Liver (tissue), 9 donors: ENCODE results near the gene NEFH. TPM values are rescaled to one million over a fixed set of nuclear protein-coding genes. Genes with fewer than 3 reads are reported as not detected.

Experiments used
- DNase-seq: peaks from one replicate; pipeline ENCODE4 v3.0.0-alpha.2; 2017; ENCODE audit warnings: low spot score
- H3K27ac ChIP-seq, 2 donors: one replicate each; pipeline ENCODE4 v1.7.0; 2013; ENCODE audit warnings: inconsistent platforms in 2 of 2, low read length in 2 of 2, control low read depth in 1 of 2, low read depth in 1 of 2, mild to moderate bottlenecking in 1 of 2
- H3K27me3 ChIP-seq, 4 donors: one replicate each; pipeline versions ENCODE4 v1.6.1 to v1.7.0; 2013; ENCODE audit warnings: low read length in 3 of 4, inconsistent platforms in 1 of 4, mild to moderate bottlenecking in 1 of 4, moderate library complexity in 1 of 4; ENCODE audit not compliant: control insufficient read depth in 4 of 4, insufficient read depth in 4 of 4
- H3K36me3 ChIP-seq, 4 donors: one replicate each; pipeline versions ENCODE4 v1.6.1 to v1.7.0; 2013; ENCODE audit warnings: low read length in 3 of 4, mild to moderate bottlenecking in 3 of 4, low read depth in 1 of 4, moderate library complexity in 1 of 4; ENCODE audit not compliant: control insufficient read depth in 4 of 4, insufficient read depth in 3 of 4
- H3K4me1 ChIP-seq, 4 donors: one replicate each; pipeline versions ENCODE4 v1.6.1 to v1.7.0; 2013; ENCODE audit warnings: low read length in 3 of 4, mild to moderate bottlenecking in 3 of 4, moderate library complexity in 1 of 4; ENCODE audit not compliant: control insufficient read depth in 4 of 4, insufficient read depth in 4 of 4
- H3K4me3 ChIP-seq, 3 donors: one replicate each; pipeline versions ENCODE4 v1.6.1 to v1.7.0; 2013; ENCODE audit warnings: low read length in 3 of 3, control low read depth in 1 of 3, low read depth in 1 of 3, mild to moderate bottlenecking in 1 of 3
- H3K9ac ChIP-seq, 2 donors: one replicate each; pipeline ENCODE4 v1.7.0; 2013; ENCODE audit warnings: low read length in 2 of 2, mild to moderate bottlenecking in 2 of 2, moderate library complexity in 2 of 2, control low read depth in 1 of 2, low read depth in 1 of 2
- H3K9me3 ChIP-seq, 4 donors: one replicate each; pipeline versions ENCODE4 v1.6.1 to v1.7.0; 2013; ENCODE audit warnings: low read length in 3 of 4; ENCODE audit not compliant: control insufficient read depth in 4 of 4
- FOXA1 ChIP-seq: IDR thresholded peaks from 2 replicates; pipeline ENCODE4 v1.6.1; 2016; ENCODE audit warnings: antibody characterized with exemption
- GABPA ChIP-seq, 2 donors: IDR thresholded peaks in 1 of 2; conservative IDR thresholded peaks in 1 of 2; 2 replicates each; pipeline ENCODE4 v1.6.1; 2016; ENCODE audit warnings: antibody characterized with exemption in 2 of 2, mild to moderate bottlenecking in 1 of 2, moderate library complexity in 1 of 2
- HNF4A ChIP-seq, 2 donors: conservative IDR thresholded peaks; 2 replicates each; pipeline ENCODE4 v1.6.1; 2016; ENCODE audit warnings: antibody characterized with exemption in 2 of 2, mild to moderate bottlenecking in 2 of 2
- HNF4G ChIP-seq: IDR thresholded peaks from 2 replicates; pipeline ENCODE4 v1.6.1; 2016; ENCODE audit warnings: antibody characterized with exemption
- JUND ChIP-seq, 2 donors: IDR thresholded peaks; 2 replicates each; pipeline ENCODE4 v1.6.1; 2016; ENCODE audit warnings: antibody characterized with exemption in 2 of 2
- NR2F2 ChIP-seq: IDR thresholded peaks from 2 replicates; pipeline ENCODE4 v1.6.1; 2016; ENCODE audit warnings: antibody characterized with exemption
- SP1 ChIP-seq: IDR thresholded peaks from 2 replicates; pipeline ENCODE4 v1.6.1; 2018; ENCODE audit warnings: antibody characterized with exemption, mild to moderate bottlenecking
- TAF1 ChIP-seq: conservative IDR thresholded peaks from 2 replicates; pipeline ENCODE4 v1.6.1; 2016; ENCODE audit warnings: antibody characterized with exemption, mild to moderate bottlenecking
- YY1 ChIP-seq: IDR thresholded peaks from 2 replicates; pipeline ENCODE4 v1.6.1; 2016; ENCODE audit warnings: antibody characterized with exemption, mild to moderate bottlenecking
- WGBS: extraction: QIAGEN DNeasy Blood & Tissue Kit; methylation state at CpG from one replicate; pipeline ENCODE4 v1.1.7; 2013; 5-methylcytosine and 5-hydroxymethylcytosine counted together
- polyA plus RNA-seq, 2 donors: library from polyadenylated mRNA; stranded (reverse) in 1 of 2; unstranded in 1 of 2; fragments of 200-250 nt in 1 of 2; fragments of >200 nt in 1 of 2; fragmentation: Nextera tagmentation in 1 of 2; extraction: Ambion mirVana in 1 of 2; gene quantifications; one replicate each; pipeline versions ENCODE4 v1.2.1 to v1.2.3, GENCODE V29; 2013 to 2015
- total RNA-seq, 2 donors: library from RNA; depleted of rRNA; stranded (reverse); fragments of >200 nt; gene quantifications; one replicate each; pipeline ENCODE4 v1.2.3, GENCODE V29; 2014
- TF ChIP-seq, protein P1 (sequence below): IDR thresholded peaks from 2 replicates; pipeline ENCODE4 v1.6.1; 2016; ENCODE audit warnings: antibody characterized with exemption
- TF ChIP-seq, protein P2 (sequence below): IDR thresholded peaks from 2 replicates; pipeline ENCODE4 v1.6.1; 2016; ENCODE audit warnings: antibody characterized with exemption
- TF ChIP-seq, protein P3 (sequence below): IDR thresholded peaks from 2 replicates; pipeline ENCODE4 v1.6.1; 2016; ENCODE audit warnings: antibody characterized with exemption, mild to moderate bottlenecking
- TF ChIP-seq, protein P4 (sequence below): fragments of 150-350 bp; IDR thresholded peaks from 2 replicates; pipeline ENCODE4 v1.5.1; 2017; ENCODE audit warnings: improper control_type of control experiment, low read depth, low read length; ENCODE audit not compliant: missing input control
- donor health status: healthy.
- donor health status: healthy.
- donor health status: healthy.
- donor health status: healthy.
- donor health status: healthy.

Gene NEFH
- total and polyA plus RNA-seq, 4 donors, result 0.04 to 1.6 (median 0.21) TPM

DNA sequence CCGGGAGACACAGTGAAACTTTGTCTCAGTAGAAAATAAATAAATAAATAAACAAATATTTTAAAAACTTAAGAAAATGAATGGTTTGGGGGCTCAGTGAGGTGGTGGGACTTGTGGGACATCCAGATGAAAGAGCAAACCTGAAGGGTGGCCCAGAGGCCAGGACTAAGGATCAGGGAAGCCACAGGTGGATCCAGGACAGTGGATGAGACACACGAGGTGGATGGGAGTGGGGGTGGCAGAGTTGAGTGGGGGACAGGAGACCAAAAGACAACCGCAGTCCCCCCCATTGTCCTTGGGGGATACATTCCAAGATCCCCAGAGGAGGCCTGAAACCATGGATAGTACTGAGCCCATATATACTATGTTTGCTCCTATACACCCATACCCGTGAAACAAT lies 34.5 kb upstream of the NEFH start (continued):
- TF ChIP-seq, protein P1, sequence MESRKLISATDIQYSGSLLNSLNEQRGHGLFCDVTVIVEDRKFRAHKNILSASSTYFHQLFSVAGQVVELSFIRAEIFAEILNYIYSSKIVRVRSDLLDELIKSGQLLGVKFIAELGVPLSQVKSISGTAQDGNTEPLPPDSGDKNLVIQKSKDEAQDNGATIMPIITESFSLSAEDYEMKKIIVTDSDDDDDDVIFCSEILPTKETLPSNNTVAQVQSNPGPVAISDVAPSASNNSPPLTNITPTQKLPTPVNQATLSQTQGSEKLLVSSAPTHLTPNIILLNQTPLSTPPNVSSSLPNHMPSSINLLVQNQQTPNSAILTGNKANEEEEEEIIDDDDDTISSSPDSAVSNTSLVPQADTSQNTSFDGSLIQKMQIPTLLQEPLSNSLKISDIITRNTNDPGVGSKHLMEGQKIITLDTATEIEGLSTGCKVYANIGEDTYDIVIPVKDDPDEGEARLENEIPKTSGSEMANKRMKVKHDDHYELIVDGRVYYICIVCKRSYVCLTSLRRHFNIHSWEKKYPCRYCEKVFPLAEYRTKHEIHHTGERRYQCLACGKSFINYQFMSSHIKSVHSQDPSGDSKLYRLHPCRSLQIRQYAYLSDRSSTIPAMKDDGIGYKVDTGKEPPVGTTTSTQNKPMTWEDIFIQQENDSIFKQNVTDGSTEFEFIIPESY, result no peak
- TF ChIP-seq YY1, result no peak
- TF ChIP-seq, protein P2, sequence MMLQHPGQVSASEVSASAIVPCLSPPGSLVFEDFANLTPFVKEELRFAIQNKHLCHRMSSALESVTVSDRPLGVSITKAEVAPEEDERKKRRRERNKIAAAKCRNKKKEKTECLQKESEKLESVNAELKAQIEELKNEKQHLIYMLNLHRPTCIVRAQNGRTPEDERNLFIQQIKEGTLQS, result no peak

DNA sequence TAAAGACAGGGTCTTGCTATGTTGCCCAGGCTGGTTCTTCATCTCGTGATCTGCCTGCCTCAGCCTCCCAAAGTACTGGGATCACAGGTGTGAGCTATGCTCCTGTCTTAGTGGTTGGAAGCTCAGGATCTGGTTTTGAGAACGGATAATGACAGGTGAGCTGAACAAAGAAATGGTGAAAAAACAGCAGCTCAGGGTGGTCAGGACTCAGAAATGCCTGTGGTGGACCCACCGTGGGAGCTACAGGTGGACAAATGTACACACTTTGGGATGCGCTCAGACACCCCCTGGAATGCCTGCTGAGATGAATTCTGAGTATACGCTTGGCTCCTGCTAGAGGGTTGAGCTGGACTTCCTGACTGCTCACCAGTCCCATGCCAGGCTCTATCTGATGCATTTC lies 32.1 kb upstream of the NEFH start:
- no peak overlapping the region for H3K9ac ChIP-seq
- DNase-seq, result no peak
- no peaks in the 10 kb centered on the region for H3K9me3 ChIP-seq
- H3K27ac ChIP-seq, result no peak overlapping the region
- no peaks in the 10 kb centered on the region for H3K36me3 ChIP-seq
- H3K27me3 ChIP-seq, result no peaks in the 10 kb centered on the region
- no peaks in the 10 kb centered on the region for H3K4me1 ChIP-seq
- 91% methylated on average over 5 of the region's 5 CpGs for WGBS
- TF ChIP-seq FOXA1 (no peak), HNF4G (no peak), SP1 (no peak), HNF4A (conservative IDR thresholded peaks at IDR 0.05) (no peak), GABPA (IDR thresholded peaks at IDR 0.05 in 1 of 2, conservative IDR thresholded peaks at IDR 0.05 in 1 of 2) (no peak)
- TF ChIP-seq, protein P3, sequence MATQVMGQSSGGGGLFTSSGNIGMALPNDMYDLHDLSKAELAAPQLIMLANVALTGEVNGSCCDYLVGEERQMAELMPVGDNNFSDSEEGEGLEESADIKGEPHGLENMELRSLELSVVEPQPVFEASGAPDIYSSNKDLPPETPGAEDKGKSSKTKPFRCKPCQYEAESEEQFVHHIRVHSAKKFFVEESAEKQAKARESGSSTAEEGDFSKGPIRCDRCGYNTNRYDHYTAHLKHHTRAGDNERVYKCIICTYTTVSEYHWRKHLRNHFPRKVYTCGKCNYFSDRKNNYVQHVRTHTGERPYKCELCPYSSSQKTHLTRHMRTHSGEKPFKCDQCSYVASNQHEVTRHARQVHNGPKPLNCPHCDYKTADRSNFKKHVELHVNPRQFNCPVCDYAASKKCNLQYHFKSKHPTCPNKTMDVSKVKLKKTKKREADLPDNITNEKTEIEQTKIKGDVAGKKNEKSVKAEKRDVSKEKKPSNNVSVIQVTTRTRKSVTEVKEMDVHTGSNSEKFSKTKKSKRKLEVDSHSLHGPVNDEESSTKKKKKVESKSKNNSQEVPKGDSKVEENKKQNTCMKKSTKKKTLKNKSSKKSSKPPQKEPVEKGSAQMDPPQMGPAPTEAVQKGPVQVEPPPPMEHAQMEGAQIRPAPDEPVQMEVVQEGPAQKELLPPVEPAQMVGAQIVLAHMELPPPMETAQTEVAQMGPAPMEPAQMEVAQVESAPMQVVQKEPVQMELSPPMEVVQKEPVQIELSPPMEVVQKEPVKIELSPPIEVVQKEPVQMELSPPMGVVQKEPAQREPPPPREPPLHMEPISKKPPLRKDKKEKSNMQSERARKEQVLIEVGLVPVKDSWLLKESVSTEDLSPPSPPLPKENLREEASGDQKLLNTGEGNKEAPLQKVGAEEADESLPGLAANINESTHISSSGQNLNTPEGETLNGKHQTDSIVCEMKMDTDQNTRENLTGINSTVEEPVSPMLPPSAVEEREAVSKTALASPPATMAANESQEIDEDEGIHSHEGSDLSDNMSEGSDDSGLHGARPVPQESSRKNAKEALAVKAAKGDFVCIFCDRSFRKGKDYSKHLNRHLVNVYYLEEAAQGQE, result no peak
- H3K4me3 ChIP-seq, result no peak overlapping the region

DNA sequence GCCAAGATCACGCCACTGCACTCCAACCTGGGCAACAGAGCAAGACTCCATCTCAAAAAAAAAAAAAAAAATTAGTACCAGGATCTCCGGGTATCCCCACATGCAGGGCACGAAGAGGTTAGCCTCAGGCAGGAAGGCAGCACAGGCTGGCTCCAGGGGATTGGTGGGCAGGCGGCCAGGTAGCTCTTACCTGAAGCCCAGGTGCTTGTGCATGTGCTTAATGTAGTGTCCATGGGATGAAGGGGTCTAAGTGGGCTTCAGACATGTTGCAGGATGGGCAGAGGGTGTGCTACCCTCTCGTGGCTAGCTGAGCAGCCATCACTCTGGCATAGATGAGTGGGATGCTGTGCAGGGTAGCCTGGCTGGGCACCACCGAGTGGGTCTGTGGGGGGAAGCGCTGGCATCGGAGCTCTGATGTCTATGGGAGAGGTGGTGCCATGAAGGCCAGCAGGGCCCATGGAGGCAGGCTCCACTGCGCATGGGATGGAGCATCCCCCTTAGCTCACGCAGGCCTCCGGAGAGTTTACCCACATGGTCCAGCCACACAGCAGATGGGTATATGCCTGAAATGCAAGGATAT lies 30.6 kb upstream of the NEFH start:
- 91% methylated on average over 11 of the region's 11 CpGs for WGBS
- Histone ChIP-seq H3K9ac (no peak overlapping the region), H3K4me1 (no peaks in the 10 kb centered on the region), H3K27ac (no peak overlapping the region), H3K27me3 (no peaks in the 10 kb centered on the region), H3K36me3 (no peaks in the 10 kb centered on the region), H3K4me3 (no peak overlapping the region), H3K9me3 (no peaks in the 10 kb centered on the region)
- TF ChIP-seq SP1 (no peak), JUND (IDR thresholded peaks at IDR 0.05) (no peak), TAF1 (no peak), GABPA (IDR thresholded peaks at IDR 0.05 in 1 of 2, conservative IDR thresholded peaks at IDR 0.05 in 1 of 2) (no peak), NR2F2 (no peak)
- TF ChIP-seq, protein P3, result no peak
- TF ChIP-seq, protein P4, sequence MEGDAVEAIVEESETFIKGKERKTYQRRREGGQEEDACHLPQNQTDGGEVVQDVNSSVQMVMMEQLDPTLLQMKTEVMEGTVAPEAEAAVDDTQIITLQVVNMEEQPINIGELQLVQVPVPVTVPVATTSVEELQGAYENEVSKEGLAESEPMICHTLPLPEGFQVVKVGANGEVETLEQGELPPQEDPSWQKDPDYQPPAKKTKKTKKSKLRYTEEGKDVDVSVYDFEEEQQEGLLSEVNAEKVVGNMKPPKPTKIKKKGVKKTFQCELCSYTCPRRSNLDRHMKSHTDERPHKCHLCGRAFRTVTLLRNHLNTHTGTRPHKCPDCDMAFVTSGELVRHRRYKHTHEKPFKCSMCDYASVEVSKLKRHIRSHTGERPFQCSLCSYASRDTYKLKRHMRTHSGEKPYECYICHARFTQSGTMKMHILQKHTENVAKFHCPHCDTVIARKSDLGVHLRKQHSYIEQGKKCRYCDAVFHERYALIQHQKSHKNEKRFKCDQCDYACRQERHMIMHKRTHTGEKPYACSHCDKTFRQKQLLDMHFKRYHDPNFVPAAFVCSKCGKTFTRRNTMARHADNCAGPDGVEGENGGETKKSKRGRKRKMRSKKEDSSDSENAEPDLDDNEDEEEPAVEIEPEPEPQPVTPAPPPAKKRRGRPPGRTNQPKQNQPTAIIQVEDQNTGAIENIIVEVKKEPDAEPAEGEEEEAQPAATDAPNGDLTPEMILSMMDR, result no peak
- TF ChIP-seq, protein P2, result no peak
- no peak for DNase-seq
